KMS-11 (cell line): ENCODE results near the gene RPLP2.

ENCODE experiments used
- H2AFZ ChIP-seq: fragments of 200-600 bp; sonication (generic); 2 replicates; pipeline ENCODE4 v1.6.1; 2016; ENCODE audit warnings: antibody characterized with exemption, mixed run types, low read depth
- H3K27ac ChIP-seq: fragments of 200-600 bp; sonication (generic); 2 replicates; pipeline ENCODE4 v1.6.1; 2016; ENCODE audit warnings: mild to moderate bottlenecking, mixed run types
- H3K27me3 ChIP-seq: fragments of 200-600 bp; sonication (generic); 2 replicates; pipeline ENCODE4 v1.6.1; 2017; ENCODE audit warnings: mild to moderate bottlenecking, low read depth, mixed run types, moderate library complexity; ENCODE audit not compliant: insufficient read depth
- H3K36me3 ChIP-seq: fragments of 200-600 bp; sonication (generic); 2 replicates; pipeline ENCODE4 v1.6.1; 2017; ENCODE audit warnings: mild to moderate bottlenecking, mixed run types; ENCODE audit not compliant: insufficient read depth
- H3K4me1 ChIP-seq: fragments of 200-600 bp; sonication (generic); 2 replicates; pipeline ENCODE4 v1.6.1; 2016; ENCODE audit warnings: mild to moderate bottlenecking, low read depth, mixed run types; ENCODE audit not compliant: poor library complexity, severe bottlenecking
- H3K4me2 ChIP-seq: fragments of 200-600 bp; sonication (generic); 2 replicates; pipeline ENCODE4 v1.7.0; 2016; ENCODE audit warnings: mild to moderate bottlenecking, mixed run types
- H3K4me3 ChIP-seq: fragments of 200-600 bp; sonication (generic); IDR thresholded peaks from 2 replicates; pipeline ENCODE4 v1.6.1; 2017; ENCODE audit warnings: low read depth, low read length, mixed read lengths; ENCODE audit not compliant: insufficient read depth
- H3K79me2 ChIP-seq: fragments of 200-600 bp; sonication (generic); 2 replicates; pipeline ENCODE4 v1.6.1; 2016; ENCODE audit warnings: low read depth, mixed run types; ENCODE audit not compliant: insufficient read depth
- H3K9ac ChIP-seq: fragments of 200-600 bp; sonication (generic); 2 replicates; pipeline ENCODE4 v1.6.1; 2016; ENCODE audit warnings: mild to moderate bottlenecking, mixed run types
- H4K20me1 ChIP-seq: fragments of 200-600 bp; sonication (generic); 2 replicates; pipeline ENCODE4 v1.6.1; 2016; ENCODE audit warnings: mild to moderate bottlenecking, mixed run types; ENCODE audit not compliant: insufficient read depth
- CTCF ChIP-seq: fragments of 200-600 bp; sonication (generic); conservative IDR thresholded peaks from 2 replicates; pipeline ENCODE4 v1.6.1; 2017; ENCODE audit warnings: low read depth, mild to moderate bottlenecking, antibody characterized with exemption, low read length, moderate library complexity, mixed read lengths

RPLP2 gene

GRCh38 chr11:845872-846495, 36.2 kb downstream of the RPLP2 start:
- 0 out of 2 replicates have a peak, but pooled peaks cover 4% of the 10 kb centered on the region for H4K20me1 ChIP-seq
- no peak overlapping the region for H3K9ac ChIP-seq
- no peak overlapping the region for H3K27ac ChIP-seq
- peaks cover 13% of the 10 kb centered on the region for H3K79me2 ChIP-seq
- H3K27me3 ChIP-seq: peaks cover 24% of the 10 kb centered on the region; the same call in 1 of the 2 replicates
- H3K4me3 ChIP-seq: no peak overlapping the region
- H3K4me1 ChIP-seq: peaks cover 33% of the 10 kb centered on the region
- H2AFZ ChIP-seq: no peak overlapping the region
- TF ChIP-seq CTCF: no peak
- H3K36me3 ChIP-seq: no peaks in the 10 kb centered on the region
- H3K4me2 ChIP-seq: no peak overlapping the region

GRCh38 chr11:846496-847098, 36.8 kb downstream of the RPLP2 start:
- no peak overlapping the region for H3K4me2 ChIP-seq
- H3K79me2 ChIP-seq: peaks cover 7% of the 10 kb centered on the region; the same call in 1 of the 2 replicates
- H3K9ac ChIP-seq: no peak overlapping the region
- no peak overlapping the region for H2AFZ ChIP-seq
- no peaks in the 10 kb centered on the region for H4K20me1 ChIP-seq
- H3K4me3 ChIP-seq: no peak overlapping the region
- no peak for TF ChIP-seq CTCF
- no peaks in the 10 kb centered on the region for H3K36me3 ChIP-seq
- H3K4me1 ChIP-seq: peaks cover 28% of the 10 kb centered on the region
- peaks cover 26% of the 10 kb centered on the region; the same call in 1 of the 2 replicates for H3K27me3 ChIP-seq
- H3K27ac ChIP-seq: no peak overlapping the region

- peaks cover 28% of the 10 kb centered on the region for H3K4me1 ChIP-seq
- no peaks in the 10 kb centered on the region for H3K36me3 ChIP-seq
- no peak overlapping the region for H3K4me2 ChIP-seq
- no peak for TF ChIP-seq CTCF
- no peak overlapping the region for H2AFZ ChIP-seq
- H4K20me1 ChIP-seq: no peaks in the 10 kb centered on the region
- H3K27me3 ChIP-seq: peaks cover 26% of the 10 kb centered on the region; the same call in 1 of the 2 replicates
- H3K4me3 ChIP-seq: no peak overlapping the region
- no peak overlapping the region for H3K27ac ChIP-seq
- no peaks in the 10 kb centered on the region for H3K79me2 ChIP-seq
- H3K9ac ChIP-seq: no peak overlapping the region
Observed at GRCh38 chr11:847876-848275, 38.1 kb downstream of the RPLP2 start.

GRCh38 chr11:848380-848931, 38.7 kb downstream of the RPLP2 start:
- no peak overlapping the region for H3K4me3 ChIP-seq
- no peaks in the 10 kb centered on the region for H3K79me2 ChIP-seq
- peak overlapping the region; percentile 60 for H3K4me2 ChIP-seq
- 0 out of 2 replicates have a peak overlapping the region, but pooled peaks have one; percentile 49 for H2AFZ ChIP-seq
- no peak overlapping the region for H3K9ac ChIP-seq
- peaks cover 26% of the 10 kb centered on the region; the same call in 1 of the 2 replicates for H3K27me3 ChIP-seq
- H3K4me1 ChIP-seq: peaks cover 28% of the 10 kb centered on the region
- no peaks in the 10 kb centered on the region for H4K20me1 ChIP-seq
- peak; percentile 79 for TF ChIP-seq CTCF
- no peaks in the 10 kb centered on the region for H3K36me3 ChIP-seq
- H3K27ac ChIP-seq: no peak overlapping the region
